Measurements from ENCODE around the gene KRTAP4-8. TPM values are rescaled to one million over a fixed set of nuclear protein-coding genes. Genes with fewer than 3 reads are reported as not detected.
A peak's percentile ranks its signal among the peaks of the same experiment; 100 is the strongest.

Gene KRTAP4-8
- not detected in 2 replicates for total RNA-seq (2014; rRNA removed)
- percentile 10 among the genes with signal in this experiment for Bru-seq, nascent RNA
- BruChase-seq, experiment 1, labeled RNA remaining after a 6-hour chase = not detected
- BruChase-seq, experiment 2, labeled RNA remaining after a 2-hour chase = not detected
- long read RNA-seq = 0 reads

GRCh38 chr17:41098042-41098441, at the start of gene KRTAP4-8:
TSS of gene KRTAP4-8 (minus strand) at chr17:41098142. CDS start at chr17:41098084, 58 bp downstream.
- POLR2A ChIA-PET (ENCODE audit: unreplicated experiment) = no interaction called here
- Histone ChIP-seq H3K79me2 (ENCODE audit: low read length) (0 out of 2 replicates have a peak, but pooled peaks cover 5% of the 10 kb centered on the region), H3K4me1 (ENCODE audit: insufficient read depth, low read length) (peaks cover 31% of the 10 kb centered on the region), H4K20me1 (ENCODE audit: low read length) (no peaks in the 10 kb centered on the region), H3K4me2 (ENCODE audit: low read length) (peak within 1 kb of the TSS; percentile 44), H3K27ac (ENCODE audit: low read length) (peak within 1 kb of the TSS; percentile 49), H3K27me3 (ENCODE audit: low read length) (no peaks in the 10 kb centered on the region), H3K36me3 (ENCODE audit: low read depth, low read length) (no peaks in the 10 kb centered on the region), H3K9ac (ENCODE audit: low read length) (no peak within 1 kb of the TSS), H3F3A (ENCODE audit: low read length, unreplicated experiment) (no peaks in the 10 kb centered on the region), H3K9me2 (replicated peaks; ENCODE audit: low read length) (no peaks in the 10 kb centered on the region), H3K4me3 (ENCODE audit: low read length) (no peak within 1 kb of the TSS), H2AFZ (ENCODE audit: low read length) (peak within 1 kb of the TSS; percentile 65; the same call in 1 of the 2 replicates), H3K9me3 (ENCODE audit: low read length) (no peaks in the 10 kb centered on the region)
- TF ChIP-seq EZH2phosphoT487 (IDR thresholded peaks at IDR 0.05; ENCODE audit: borderline replicate concordance, low read length) = no peak
- TF ChIP-seq, protein P1, sequence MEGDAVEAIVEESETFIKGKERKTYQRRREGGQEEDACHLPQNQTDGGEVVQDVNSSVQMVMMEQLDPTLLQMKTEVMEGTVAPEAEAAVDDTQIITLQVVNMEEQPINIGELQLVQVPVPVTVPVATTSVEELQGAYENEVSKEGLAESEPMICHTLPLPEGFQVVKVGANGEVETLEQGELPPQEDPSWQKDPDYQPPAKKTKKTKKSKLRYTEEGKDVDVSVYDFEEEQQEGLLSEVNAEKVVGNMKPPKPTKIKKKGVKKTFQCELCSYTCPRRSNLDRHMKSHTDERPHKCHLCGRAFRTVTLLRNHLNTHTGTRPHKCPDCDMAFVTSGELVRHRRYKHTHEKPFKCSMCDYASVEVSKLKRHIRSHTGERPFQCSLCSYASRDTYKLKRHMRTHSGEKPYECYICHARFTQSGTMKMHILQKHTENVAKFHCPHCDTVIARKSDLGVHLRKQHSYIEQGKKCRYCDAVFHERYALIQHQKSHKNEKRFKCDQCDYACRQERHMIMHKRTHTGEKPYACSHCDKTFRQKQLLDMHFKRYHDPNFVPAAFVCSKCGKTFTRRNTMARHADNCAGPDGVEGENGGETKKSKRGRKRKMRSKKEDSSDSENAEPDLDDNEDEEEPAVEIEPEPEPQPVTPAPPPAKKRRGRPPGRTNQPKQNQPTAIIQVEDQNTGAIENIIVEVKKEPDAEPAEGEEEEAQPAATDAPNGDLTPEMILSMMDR (conservative IDR thresholded peaks at IDR 0.05; ENCODE audit: low read depth, low read length) = no peak
- no peak for TF ChIP-seq EZH2 (IDR thresholded peaks at IDR 0.05; ENCODE audit: low read length, unreplicated experiment)
- no TSS peak for BruUV-seq (replicated peaks)
- CTCF ChIA-PET = no interaction called here
- no peak for ATAC-seq
- intact Hi-C loops (cut with micrococcal nuclease) = no loop called here
- DNase-seq = no peak

DNA sequence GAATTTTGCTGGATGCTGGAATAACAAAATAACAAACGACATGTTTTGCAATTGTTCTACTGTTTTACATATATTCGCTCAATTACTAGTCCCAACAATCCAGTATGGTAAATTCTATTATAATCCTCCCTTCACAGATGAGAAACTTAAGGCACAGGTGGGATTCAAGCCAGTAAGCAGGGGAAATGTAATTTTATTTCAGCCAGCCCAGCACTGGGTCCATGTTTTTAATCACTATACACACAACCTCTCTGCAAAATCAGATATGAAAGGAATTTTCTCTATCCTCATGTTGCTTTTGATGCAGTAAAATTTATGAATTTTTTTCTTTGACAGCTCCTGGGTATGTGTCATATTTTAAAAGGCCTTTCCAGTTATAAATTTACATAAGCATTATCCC, 47.3 kb upstream of the KRTAP4-8 start:
- no peak for ATAC-seq
- POLR2A ChIA-PET (ENCODE audit: unreplicated experiment) = no interaction called here
- Histone ChIP-seq H3F3A (ENCODE audit: low read length, unreplicated experiment) (no peaks in the 10 kb centered on the region), H4K20me1 (ENCODE audit: low read length) (no peaks in the 10 kb centered on the region), H3K79me2 (ENCODE audit: low read length) (no peaks in the 10 kb centered on the region), H3K9me3 (ENCODE audit: low read length) (peaks cover 6% of the 10 kb centered on the region; the same call in 1 of the 2 replicates), H3K36me3 (ENCODE audit: low read depth, low read length) (peaks cover 3% of the 10 kb centered on the region; the same call in 1 of the 2 replicates), H3K4me3 (ENCODE audit: low read length) (no peak overlapping the region), H3K27me3 (ENCODE audit: low read length) (no peaks in the 10 kb centered on the region), H2AFZ (ENCODE audit: low read length) (no peak overlapping the region), H3K4me1 (ENCODE audit: insufficient read depth, low read length) (peaks cover 12% of the 10 kb centered on the region; the same call in 1 of the 2 replicates), H3K27ac (ENCODE audit: low read length) (no peak overlapping the region), H3K9me2 (replicated peaks; ENCODE audit: low read length) (no peaks in the 10 kb centered on the region), H3K4me2 (ENCODE audit: low read length) (no peak overlapping the region), H3K9ac (ENCODE audit: low read length) (no peak overlapping the region)
- no TSS peak for BruUV-seq (replicated peaks)
- TF ChIP-seq EZH2 (IDR thresholded peaks at IDR 0.05; ENCODE audit: low read length, unreplicated experiment) (no peak), EZH2phosphoT487 (IDR thresholded peaks at IDR 0.05; ENCODE audit: borderline replicate concordance, low read length) (no peak)
- TF ChIP-seq, protein P1 (conservative IDR thresholded peaks at IDR 0.05; ENCODE audit: low read depth, low read length) = no peak
- no peak for DNase-seq
- intact Hi-C loops (cut with micrococcal nuclease) = no loop called here
- CTCF ChIA-PET = no interaction called here

- no peak overlapping the region for H2AFZ ChIP-seq (ENCODE audit: low read length)
- H3K9ac ChIP-seq (ENCODE audit: low read length) = no peak overlapping the region
- intact Hi-C loops (cut with micrococcal nuclease) = no loop called here
- peaks cover 6% of the 10 kb centered on the region; the same call in 1 of the 2 replicates for H3K9me3 ChIP-seq (ENCODE audit: low read length)
- H3K4me2 ChIP-seq (ENCODE audit: low read length) = no peak overlapping the region
- no peaks in the 10 kb centered on the region for H3K79me2 ChIP-seq (ENCODE audit: low read length)
- ChIA-PET POLR2A (ENCODE audit: unreplicated experiment) (no interaction called here), CTCF (no interaction called here)
- no peaks in the 10 kb centered on the region for H3F3A ChIP-seq (ENCODE audit: low read length, unreplicated experiment)
- TF ChIP-seq EZH2phosphoT487 (IDR thresholded peaks at IDR 0.05; ENCODE audit: borderline replicate concordance, low read length) = no peak
- TF ChIP-seq, protein P1 (conservative IDR thresholded peaks at IDR 0.05; ENCODE audit: low read depth, low read length) = no peak
- TF ChIP-seq EZH2 (IDR thresholded peaks at IDR 0.05; ENCODE audit: low read length, unreplicated experiment) = no peak
- no TSS peak for BruUV-seq (replicated peaks)
- no peaks in the 10 kb centered on the region for H3K27me3 ChIP-seq (ENCODE audit: low read length)
- peaks cover 14% of the 10 kb centered on the region; the same call in 1 of the 2 replicates for H3K4me1 ChIP-seq (ENCODE audit: insufficient read depth, low read length)
- H4K20me1 ChIP-seq (ENCODE audit: low read length) = no peaks in the 10 kb centered on the region
- ATAC-seq (no peak), DNase-seq (no peak)
- H3K9me2 ChIP-seq (replicated peaks; ENCODE audit: low read length) = no peaks in the 10 kb centered on the region
- H3K4me3 ChIP-seq (ENCODE audit: low read length) = no peak overlapping the region
- H3K36me3 ChIP-seq (ENCODE audit: low read depth, low read length) = peaks cover 3% of the 10 kb centered on the region; the same call in 1 of the 2 replicates
- H3K27ac ChIP-seq (ENCODE audit: low read length) = no peak overlapping the region
These were observed 46.9 kb upstream of the KRTAP4-8 start for GRCh38 chr17:41144846-41145245.

All from PC-3 (cell line).